Stimulated activated CD8-positive, alpha-beta memory T cell treated with anti-CD3 and anti-CD28 coated beads, Interleukin-15, amount 100 ng/mL, for 24 hours (primary cell): ENCODE data around the gene GOLM1.

ENCODE experiments used
- DNase-seq: peaks from one replicate; pipeline ENCODE4 v3.0.0-alpha.2; 2020; ENCODE audit warnings: low read depth

The GOLM1 gene

GRCh38 chr9:86045654-86046053 lies 53.7 kb downstream of the GOLM1 start:
- DNase-seq = no peak

GRCh38 chr9:86043999-86044398 lies 55.4 kb downstream of the GOLM1 start:
- DNase-seq = no peak

- no peak for DNase-seq
Measured at GRCh38 chr9:86043586-86043985, 55.8 kb downstream of the GOLM1 start.

- no peak for DNase-seq
Measured at GRCh38 chr9:86042199-86042978, 57.0 kb downstream of the GOLM1 start.

- no peak for DNase-seq
Measured at GRCh38 chr9:86041311-86041741, 58.0 kb downstream of the GOLM1 start.

GRCh38 chr9:86040861-86041155 lies 58.5 kb downstream of the GOLM1 start:
- DNase-seq = no peak

GRCh38 chr9:86039991-86040860 lies 59.1 kb downstream of the GOLM1 start:
- DNase-seq = no peak

- no peak for DNase-seq
Measured at GRCh38 chr9:86036555-86036954, 62.8 kb downstream of the GOLM1 start.

- no peak for DNase-seq
Measured at GRCh38 chr9:86035827-86036440, 63.4 kb downstream of the GOLM1 start.

GRCh38 chr9:86034863-86035734 lies 64.3 kb downstream of the GOLM1 start:
- no peak for DNase-seq

- no peak for DNase-seq
Measured at GRCh38 chr9:86027767-86028166, 71.6 kb downstream of the GOLM1 start.

GRCh38 chr9:86022687-86023266 lies 76.6 kb downstream of the GOLM1 start:
- no peak for DNase-seq

GRCh38 chr9:86021166-86021565 lies 78.2 kb downstream of the GOLM1 start:
- no peak for DNase-seq

- no peak for DNase-seq
Measured at GRCh38 chr9:86020731-86021130, 78.6 kb downstream of the GOLM1 start.

GRCh38 chr9:86009133-86009532 lies 90.2 kb downstream of the GOLM1 start:
- DNase-seq = no peak

GRCh38 chr9:86005253-86005775 lies 94.0 kb downstream of the GOLM1 start:
- DNase-seq = no peak

GRCh38 chr9:85995599-85995998 lies 103.8 kb downstream of the GOLM1 start:
- DNase-seq = no peak

GRCh38 chr9:85995097-85995496 lies 104.3 kb downstream of the GOLM1 start:
- no peak for DNase-seq

GRCh38 chr9:85994191-85994590 lies 105.2 kb downstream of the GOLM1 start:
- no peak for DNase-seq

- no peak for DNase-seq
Measured at GRCh38 chr9:85987236-85987635, 112.1 kb downstream of the GOLM1 start.

GRCh38 chr9:85984457-85984856 lies 114.9 kb downstream of the GOLM1 start:
- no peak for DNase-seq
